Vagina (tissue), 2 donors: Measurements from ENCODE around the gene AMDHD1. TPM values are rescaled to one million over a fixed set of nuclear protein-coding genes. Genes with fewer than 3 reads are reported as not detected.

Source experiments
- DNase-seq, 2 donors: peaks; one replicate each; pipeline ENCODE4 v3.0.0-alpha.2; 2017; ENCODE audit errors: extremely low spot score in 2 of 2
- H3K27ac ChIP-seq: fragments of 200-600 bp; sonication (generic); one replicate; pipeline ENCODE4 v1.5.1; 2019
- H3K27me3 ChIP-seq: fragments of 200-600 bp; sonication (generic); one replicate; pipeline ENCODE4 v1.5.1; 2019
- H3K36me3 ChIP-seq, 2 donors: fragments of 200-600 bp; sonication (generic); one replicate each; pipeline ENCODE4 v1.5.1; 2017 to 2019
- H3K4me1 ChIP-seq: fragments of 200-600 bp; sonication (generic); one replicate; pipeline ENCODE4 v1.5.1; 2019
- H3K4me3 ChIP-seq, 2 donors: fragments of 200-600 bp; sonication (generic); 1 replicate in 1 of 2; 2 replicates in 1 of 2; pipeline ENCODE4 v1.5.1; 2016 to 2019
- H3K9me3 ChIP-seq: fragments of 200-600 bp; sonication (generic); one replicate; pipeline ENCODE4 v1.5.1; 2019
- CTCF ChIP-seq, 3 experiments: fragments of 450-650 bp in 2 of 3; fragments of 200-600 bp in 1 of 3; sonication (generic) in 1 of 3; IDR thresholded peaks; one replicate each; pipeline ENCODE4 v1.5.1; 2017 to 2019; ENCODE audit warnings: antibody characterized with exemption in 3 of 3, mild to moderate bottlenecking in 2 of 3, moderate library complexity in 2 of 3
- POLR2A ChIP-seq, 2 donors: fragments of 450-650 bp; IDR thresholded peaks; one replicate each; pipeline ENCODE4 v1.6.1; 2017; ENCODE audit warnings: antibody characterized with exemption in 2 of 2, mild to moderate bottlenecking in 2 of 2, moderate library complexity in 2 of 2
- POLR2AphosphoS5 ChIP-seq, 2 donors: sonication (generic); formaldehyde crosslinking; IDR thresholded peaks; one replicate each; pipeline ENCODE4 v1.9.0; 2017; ENCODE audit warnings: antibody characterized with exemption in 2 of 2, mild to moderate bottlenecking in 2 of 2, low read depth in 1 of 2; ENCODE audit not compliant: insufficient read depth in 1 of 2
- intact Hi-C: fragments of 100-400 bp; cut with DNase I; formaldehyde crosslinking; loops from one replicate; pipeline ENCODE4 v1.15.1; 2023
- total RNA-seq: library from RNA; depleted of rRNA; stranded (reverse); fragments of >200 nt; gene quantifications from one replicate; pipeline ENCODE4 v1.2.3, GENCODE V29; 2016

Gene AMDHD1
- total RNA-seq, 1 donor from 2014 or later: 0.49 TPM

- Histone ChIP-seq H3K27me3 (no peaks in the 10 kb centered on the region), H3K9me3 (no peaks in the 10 kb centered on the region), H3K27ac (peak within 1 kb of the TSS; percentile 84), H3K36me3 (no peaks in the 10 kb centered on the region), H3K4me1 (peaks cover 6% of the 10 kb centered on the region), H3K4me3 (peak within 1 kb of the TSS; percentile 83 to 86)
- TF ChIP-seq POLR2A (IDR thresholded peaks at IDR 0.05) (no peak), POLR2AphosphoS5 (IDR thresholded peaks at IDR 0.05; ENCODE audit: insufficient read depth in 1 of 2, low read depth in 1 of 2) (peak in 1 of 2 donors; percentile 43)
- DNase-seq: no peak
- intact Hi-C loops: no loop called here
These were observed 404 bp upstream of the AMDHD1 start, which contains the start of gene CCDC38 for GRCh38 chr12:95942524-95943329. TSS of gene CCDC38 (minus strand) at chr12:95942614. CDS start at chr12:95936509, 6,105 bp downstream.

GRCh38 chr12:95944108-95944704, 1.1 kb downstream of the AMDHD1 start:
- DNase-seq: no peak
- no peaks in the 10 kb centered on the region for H3K27me3 ChIP-seq
- peaks cover 6% of the 10 kb centered on the region for H3K4me1 ChIP-seq
- no peaks in the 10 kb centered on the region for H3K9me3 ChIP-seq
- TF ChIP-seq POLR2AphosphoS5 (IDR thresholded peaks at IDR 0.05; ENCODE audit: insufficient read depth in 1 of 2, low read depth in 1 of 2) (no peak), POLR2A (IDR thresholded peaks at IDR 0.05) (no peak), CTCF (IDR thresholded peaks at IDR 0.05) (no peak)
- peak overlapping the region in 1 of 2 donors; percentile 86 for H3K4me3 ChIP-seq
- no peak overlapping the region for H3K27ac ChIP-seq
- intact Hi-C loops: no loop called here
- no peaks in the 10 kb centered on the region for H3K36me3 ChIP-seq

- no peak for TF ChIP-seq POLR2A (IDR thresholded peaks at IDR 0.05)
- no peak for TF ChIP-seq POLR2AphosphoS5 (IDR thresholded peaks at IDR 0.05; ENCODE audit: insufficient read depth in 1 of 2, low read depth in 1 of 2)
- no peak for TF ChIP-seq CTCF (IDR thresholded peaks at IDR 0.05)
- no peaks in the 10 kb centered on the region for H3K9me3 ChIP-seq
- intact Hi-C loops: no loop called here
- no peak overlapping the region for H3K27ac ChIP-seq
- H3K36me3 ChIP-seq: no peaks in the 10 kb centered on the region
- no peaks in the 10 kb centered on the region for H3K4me1 ChIP-seq
- H3K27me3 ChIP-seq: no peaks in the 10 kb centered on the region
- no peak overlapping the region for H3K4me3 ChIP-seq
- no peak for DNase-seq
These were observed 6.5 kb downstream of the AMDHD1 start for GRCh38 chr12:95949477-95950206.

- Histone ChIP-seq H3K9me3 (no peaks in the 10 kb centered on the region), H3K4me3 (no peak overlapping the region), H3K27me3 (no peaks in the 10 kb centered on the region), H3K36me3 (no peaks in the 10 kb centered on the region), H3K27ac (no peak overlapping the region), H3K4me1 (no peaks in the 10 kb centered on the region)
- DNase-seq: no peak
- intact Hi-C loops: no loop called here
- TF ChIP-seq CTCF (IDR thresholded peaks at IDR 0.05) (no peak), POLR2AphosphoS5 (IDR thresholded peaks at IDR 0.05; ENCODE audit: insufficient read depth in 1 of 2, low read depth in 1 of 2) (no peak), POLR2A (IDR thresholded peaks at IDR 0.05) (no peak)
These were observed 8.4 kb downstream of the AMDHD1 start for GRCh38 chr12:95951515-95951914.

- Histone ChIP-seq H3K9me3 (no peaks in the 10 kb centered on the region), H3K27me3 (no peaks in the 10 kb centered on the region), H3K36me3 (no peaks in the 10 kb centered on the region), H3K27ac (no peak overlapping the region), H3K4me1 (no peaks in the 10 kb centered on the region), H3K4me3 (no peak overlapping the region)
- DNase-seq: no peak
- intact Hi-C loops: no loop called here
- TF ChIP-seq POLR2A (IDR thresholded peaks at IDR 0.05): no peak
- no peak for TF ChIP-seq POLR2AphosphoS5 (IDR thresholded peaks at IDR 0.05; ENCODE audit: insufficient read depth in 1 of 2, low read depth in 1 of 2)
- no peak for TF ChIP-seq CTCF (IDR thresholded peaks at IDR 0.05)
These were observed 9.9 kb downstream of the AMDHD1 start for GRCh38 chr12:95953000-95953399.
